DND-41 (cell line): ENCODE data around the gene KLHL18.

Source experiments
- ATAC-seq: fragments of 200-7000 bp; cut with Tn5 transposase; 3 replicates; pipeline ENCODE4 v1.9.1; 2021; ENCODE audit warnings: low read depth; ENCODE audit not compliant: insufficient read depth
- DNase-seq: peaks from one replicate; pipeline ENCODE4 v3.0.0-alpha.2; 2020
- H2AFZ ChIP-seq: 2 replicates; pipeline ENCODE4 v1.6.0; 2012; ENCODE audit warnings: low read depth, low read length
- H3K27ac ChIP-seq: 2 replicates; pipeline ENCODE4 v1.5.1; 2012; ENCODE audit warnings: low read length, inconsistent platforms
- H3K27me3 ChIP-seq: fragments of 200-600 bp; sonication (generic); 2 replicates; pipeline ENCODE4 v1.6.0; 2012; ENCODE audit warnings: low read length, mild to moderate bottlenecking, inconsistent platforms; ENCODE audit not compliant: insufficient read depth, poor library complexity
- H3K36me3 ChIP-seq: 2 replicates; pipeline ENCODE4 v1.5.1; 2012; ENCODE audit warnings: low read length, inconsistent platforms; ENCODE audit not compliant: insufficient read depth
- H3K4me1 ChIP-seq: 2 replicates; pipeline ENCODE4 v1.5.1; 2012; ENCODE audit warnings: mild to moderate bottlenecking, low read length; ENCODE audit not compliant: insufficient read depth
- H3K4me2 ChIP-seq: 2 replicates; pipeline ENCODE4 v1.6.0; 2012; ENCODE audit warnings: mild to moderate bottlenecking, moderate library complexity, low read length, inconsistent platforms; ENCODE audit not compliant: insufficient read depth
- H3K4me3 ChIP-seq, 2 experiments: fragments of 200-600 bp in 1 of 2; shearing (Covaris generic) in 1 of 2; 2 replicates each; pipeline ENCODE4 v1.5.1; 2012 to 2016; ENCODE audit warnings: inconsistent platforms in 2 of 2, low read length in 2 of 2, mild to moderate bottlenecking in 2 of 2, low read depth in 1 of 2, moderate library complexity in 1 of 2
- H3K79me2 ChIP-seq: 2 replicates; pipeline ENCODE4 v1.6.0; 2012; ENCODE audit warnings: low read length, inconsistent platforms; ENCODE audit not compliant: insufficient read depth
- H3K9ac ChIP-seq: 2 replicates; pipeline ENCODE4 v1.6.0; 2012; ENCODE audit warnings: low read depth, mild to moderate bottlenecking, inconsistent platforms, low read length, moderate library complexity
- H3K9me3 ChIP-seq: 2 replicates; pipeline ENCODE4 v1.5.1; 2012; ENCODE audit warnings: low read length, moderate library complexity, mild to moderate bottlenecking, inconsistent platforms; ENCODE audit not compliant: insufficient read depth, severe bottlenecking
- H4K20me1 ChIP-seq: 2 replicates; pipeline ENCODE4 v1.6.0; 2012; ENCODE audit warnings: low read length; ENCODE audit not compliant: insufficient read depth
- CTCF ChIP-seq: IDR thresholded peaks from 2 replicates; pipeline ENCODE4 v1.5.1; 2012; ENCODE audit warnings: borderline replicate concordance, low read length, moderate library complexity, mild to moderate bottlenecking; ENCODE audit not compliant: poor library complexity, severe bottlenecking; ENCODE audit errors: extremely low read depth
- EZH2 ChIP-seq: IDR thresholded peaks from 3 replicates; pipeline ENCODE4 v1.6.1; 2012; ENCODE audit warnings: borderline replicate concordance, low read depth, mild to moderate bottlenecking, moderate library complexity, low read length, inconsistent platforms; ENCODE audit not compliant: severe bottlenecking

The KLHL18 gene

GRCh38 chr3:47381317-47382157 lies 98.8 kb downstream of the KLHL18 start:
- Histone ChIP-seq H3K4me1 (peaks cover 37% of the 10 kb centered on the region), H3K4me2 (peak overlapping the region; percentile 67), H3K27ac (peak overlapping the region; percentile 81), H4K20me1 (peaks cover 31% of the 10 kb centered on the region), H3K36me3 (peaks cover 19% of the 10 kb centered on the region), H3K79me2 (peaks cover 68% of the 10 kb centered on the region), H3K9ac (peak overlapping the region; percentile 96), H2AFZ (peak overlapping the region; percentile 81), H3K9me3 (no peaks in the 10 kb centered on the region), H3K4me3 (peak overlapping the region; percentile 95 to 97), H3K27me3 (no peaks in the 10 kb centered on the region)
- TF ChIP-seq CTCF, result no peak
- no peak for TF ChIP-seq EZH2
- peak; percentile 86 for DNase-seq
- ATAC-seq, result peak; percentile 69

GRCh38 chr3:47384425-47384824 lies 101.7 kb downstream of the KLHL18 start:
- H3K79me2 ChIP-seq, result peaks cover 95% of the 10 kb centered on the region
- H3K9ac ChIP-seq, result no peak overlapping the region
- H3K27me3 ChIP-seq, result no peaks in the 10 kb centered on the region
- ATAC-seq (no peak), DNase-seq (no peak)
- no peak overlapping the region for H3K4me3 ChIP-seq
- peaks cover 38% of the 10 kb centered on the region for H4K20me1 ChIP-seq
- no peak overlapping the region for H3K27ac ChIP-seq
- TF ChIP-seq CTCF (no peak), EZH2 (no peak)
- H3K36me3 ChIP-seq, result peaks cover 38% of the 10 kb centered on the region
- H3K4me2 ChIP-seq, result no peak overlapping the region
- H3K9me3 ChIP-seq, result no peaks in the 10 kb centered on the region
- H3K4me1 ChIP-seq, result peaks cover 31% of the 10 kb centered on the region
- H2AFZ ChIP-seq, result no peak overlapping the region

- no peaks in the 10 kb centered on the region for H3K27me3 ChIP-seq
- H3K36me3 ChIP-seq, result peaks cover 38% of the 10 kb centered on the region
- H3K4me2 ChIP-seq, result no peak overlapping the region
- H3K9ac ChIP-seq, result no peak overlapping the region
- H3K27ac ChIP-seq, result no peak overlapping the region
- no peak overlapping the region for H3K4me3 ChIP-seq
- no peaks in the 10 kb centered on the region for H3K9me3 ChIP-seq
- DNase-seq (no peak), ATAC-seq (no peak)
- H4K20me1 ChIP-seq, result peaks cover 38% of the 10 kb centered on the region
- TF ChIP-seq EZH2 (no peak), CTCF (no peak)
- peaks cover 26% of the 10 kb centered on the region for H3K4me1 ChIP-seq
- peaks cover 92% of the 10 kb centered on the region for H3K79me2 ChIP-seq
- H2AFZ ChIP-seq, result no peak overlapping the region
Measured at GRCh38 chr3:47385007-47385406, 102.3 kb downstream of the KLHL18 start.
